HK-2 (cell line): ENCODE results near the gene MMP3.

Source experiments
- DNase-seq: peaks from one replicate; pipeline ENCODE4 v3.0.0-alpha.2; 2018; ENCODE audit not compliant: unreplicated experiment

MMP3 gene

DNA sequence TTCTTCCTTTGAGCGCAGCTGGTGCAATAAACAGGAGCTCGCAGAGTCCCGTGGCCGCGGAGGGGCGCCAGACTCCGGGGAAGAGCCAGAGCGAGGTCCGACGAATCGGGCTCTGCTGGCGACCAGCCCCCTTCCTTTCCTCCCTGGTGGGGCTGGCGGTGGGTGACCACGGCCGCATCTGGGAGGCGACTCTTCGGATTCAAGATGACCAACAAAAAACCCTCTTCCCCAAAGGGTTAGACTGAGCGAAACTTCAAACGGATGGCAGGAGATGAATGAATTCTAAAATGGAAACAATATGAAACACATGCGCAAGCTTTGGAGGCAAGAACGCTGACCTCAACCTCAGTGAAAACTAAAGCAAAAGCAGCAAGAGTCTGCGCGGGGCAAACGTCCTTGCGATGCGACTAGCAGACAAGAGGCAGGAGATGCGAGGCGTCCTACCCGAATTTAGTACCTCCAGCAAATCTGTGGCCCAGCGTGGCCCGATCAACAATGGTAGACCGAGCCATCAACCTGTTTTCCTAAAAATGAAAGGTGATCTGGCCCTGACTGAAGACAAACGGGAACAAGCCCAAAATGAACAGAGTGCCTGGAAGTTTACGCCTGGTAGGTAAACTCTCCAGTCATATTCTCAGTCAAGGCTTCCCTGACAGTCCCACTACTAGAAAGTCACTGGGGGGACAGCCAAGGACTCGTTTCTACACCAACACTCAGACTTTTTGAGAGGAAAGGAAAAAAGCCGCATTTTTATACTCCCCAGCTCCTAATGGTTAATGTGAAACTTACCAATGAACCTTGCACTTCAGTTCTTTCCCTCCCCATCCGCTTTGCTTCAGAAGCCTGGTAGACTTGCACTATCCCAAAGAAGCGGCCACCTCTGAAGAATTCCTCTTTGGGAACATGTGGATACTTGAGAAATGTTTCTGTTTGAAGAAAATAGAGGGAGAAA, 11.6 kb downstream of the MMP3 start:
- DNase-seq: no peak

DNA sequence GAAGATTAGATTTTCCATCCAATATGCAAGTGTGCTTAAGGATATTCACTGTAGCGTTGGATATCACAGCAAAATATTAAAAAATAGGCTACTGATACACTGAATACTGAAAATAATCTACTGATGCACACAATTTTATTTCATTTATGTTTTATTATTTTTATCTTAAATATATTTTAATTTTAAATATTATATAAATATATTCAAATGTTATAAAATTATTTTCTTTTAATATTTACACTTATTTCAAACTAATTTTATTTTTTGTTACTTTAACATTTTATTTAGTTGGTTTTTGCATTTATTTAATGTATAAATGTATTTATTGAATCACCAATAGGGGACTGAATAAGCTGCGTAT, 12.3 kb downstream of the MMP3 start:
- DNase-seq: no peak

DNA sequence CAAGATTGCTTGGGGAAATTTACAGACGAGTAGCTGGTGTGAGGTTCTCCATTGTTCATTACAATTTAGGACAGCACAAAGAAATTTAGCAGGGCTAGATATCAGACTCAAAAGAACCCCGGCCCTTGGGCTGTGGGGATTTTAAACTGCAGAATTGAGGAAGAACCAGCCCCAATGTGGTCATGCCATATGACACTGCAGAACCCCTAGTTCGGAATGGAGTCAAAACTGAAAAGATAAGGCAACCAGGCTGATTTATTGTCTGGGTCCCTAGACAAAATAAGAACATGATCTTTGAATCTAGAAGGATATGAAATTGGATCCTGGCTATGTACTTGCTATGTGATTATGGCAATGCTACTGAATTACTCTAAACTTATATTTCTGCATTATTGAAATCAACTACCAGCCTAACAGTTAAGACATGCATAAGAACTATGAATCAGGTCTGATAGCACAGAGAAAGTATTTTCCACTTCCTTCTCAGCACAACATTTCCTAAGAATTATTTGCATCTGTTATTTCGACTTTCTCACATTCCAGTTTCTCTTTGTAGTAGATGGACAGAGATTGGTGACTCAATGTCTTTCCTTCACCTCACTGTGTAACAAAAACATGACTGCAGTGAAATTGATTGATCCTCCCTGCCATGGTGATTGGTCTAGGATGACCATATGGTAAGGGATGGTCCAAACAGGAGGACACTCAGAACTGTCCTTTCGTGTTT, 13.2 kb downstream of the MMP3 start:
- no peak for DNase-seq

DNA sequence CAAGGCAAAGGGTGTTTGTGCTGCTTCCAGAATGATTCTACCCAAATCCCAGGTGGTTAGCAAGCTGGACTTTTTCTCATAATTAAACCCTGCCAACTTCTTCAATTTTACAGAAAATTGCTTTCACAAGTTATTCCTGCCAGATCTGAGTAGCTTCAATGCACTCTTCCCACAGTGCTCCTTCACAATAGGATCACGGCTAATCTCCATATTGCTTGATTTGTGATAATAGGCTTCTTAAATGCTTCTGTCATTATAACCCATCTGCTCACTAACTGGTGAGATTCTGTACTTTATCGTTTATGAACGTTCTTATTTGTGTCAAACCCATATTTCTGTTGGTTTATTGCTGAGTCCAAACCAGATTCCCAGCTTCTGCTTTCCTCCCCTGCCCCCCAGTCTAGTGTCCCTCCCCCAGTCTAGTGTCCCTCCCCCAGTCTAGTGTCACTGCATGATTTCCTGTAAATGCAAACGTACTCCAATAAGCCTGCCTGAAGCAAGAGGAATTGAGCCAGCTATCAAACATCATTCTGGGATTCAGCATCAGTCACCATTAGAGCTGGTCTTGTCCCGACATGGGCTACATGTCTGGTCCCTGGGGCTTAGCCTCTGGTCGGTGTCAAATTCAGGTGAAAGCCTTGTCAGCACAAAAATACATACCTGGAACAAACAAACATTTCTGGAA, 14.0 kb downstream of the MMP3 start:
- DNase-seq: no peak

DNA sequence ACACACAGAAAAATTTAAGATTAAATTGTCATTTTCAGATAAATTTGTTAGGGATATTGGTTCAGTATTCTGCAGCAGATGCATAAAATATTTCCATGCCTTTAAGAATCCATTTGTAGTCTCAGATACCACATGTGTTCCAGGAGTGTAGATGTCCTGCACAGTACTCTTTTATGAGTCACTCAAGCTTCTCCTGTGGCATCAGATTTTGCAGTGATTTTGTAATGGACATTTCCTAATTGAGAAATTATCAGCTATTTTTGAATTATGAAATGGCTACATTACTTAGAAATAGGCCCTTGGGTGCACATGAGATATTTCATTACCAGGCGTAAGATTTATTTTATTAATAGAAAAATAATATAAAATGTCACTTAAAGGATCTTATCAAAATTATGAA, 18.9 kb downstream of the MMP3 start:
- DNase-seq: no peak

DNA sequence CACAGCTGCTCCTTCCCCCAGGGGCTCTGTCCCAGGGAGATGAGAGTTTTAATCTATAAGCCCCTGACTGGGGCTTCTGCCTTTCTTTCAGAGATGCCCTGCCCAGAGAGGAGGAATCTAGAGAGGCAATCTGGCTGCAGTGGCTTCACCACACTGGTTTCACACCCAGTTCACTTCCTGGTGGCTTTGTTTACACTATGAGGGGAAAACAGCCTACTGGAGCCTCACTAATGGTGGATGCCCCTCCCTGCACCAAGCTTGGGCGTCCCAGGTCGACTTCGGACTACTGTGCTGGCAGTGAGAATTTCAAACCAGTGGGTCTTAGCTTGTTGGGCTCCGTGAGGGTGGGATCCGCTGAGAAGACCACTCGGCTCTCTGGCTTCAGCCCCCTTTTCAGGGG, 23.9 kb downstream of the MMP3 start:
- no peak for DNase-seq

DNA sequence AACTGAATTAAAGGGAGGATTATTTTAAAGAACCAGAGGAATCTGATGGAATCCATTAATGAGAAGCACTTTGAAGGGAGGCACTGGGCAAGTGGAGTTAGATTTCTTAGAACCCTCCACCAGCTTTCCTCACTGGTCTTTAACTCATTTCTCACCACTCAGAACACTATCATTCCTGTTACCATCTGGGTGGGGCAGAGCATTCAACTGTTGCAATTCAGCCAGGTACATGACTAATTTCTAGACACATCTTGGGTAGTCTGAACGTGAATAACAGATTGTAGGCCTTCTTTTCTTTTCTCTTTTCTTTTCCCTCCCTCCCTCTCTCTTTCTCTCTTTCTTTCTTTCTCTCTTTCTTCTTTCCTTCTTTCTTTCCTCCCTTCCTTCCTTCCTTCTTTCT, 29.9 kb downstream of the MMP3 start:
- DNase-seq: no peak

DNA sequence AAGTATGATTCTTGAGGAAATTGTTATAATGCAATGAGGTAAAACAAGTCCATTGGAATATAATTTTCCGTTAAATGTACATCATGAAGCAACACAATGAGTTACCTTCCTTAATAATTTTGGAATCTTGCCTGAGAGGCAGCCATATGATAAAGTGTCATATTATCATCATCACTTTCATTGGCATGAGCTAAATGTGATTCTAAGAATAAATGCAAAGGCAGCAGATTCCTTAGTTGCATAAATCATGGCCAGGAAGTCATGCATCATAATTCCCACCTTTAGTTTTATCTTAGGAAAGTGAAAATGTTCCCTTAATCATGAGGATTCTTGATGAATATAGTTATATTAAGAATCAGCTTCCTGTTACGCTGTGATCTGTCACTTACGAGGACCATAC, 31.2 kb downstream of the MMP3 start:
- DNase-seq: no peak

DNA sequence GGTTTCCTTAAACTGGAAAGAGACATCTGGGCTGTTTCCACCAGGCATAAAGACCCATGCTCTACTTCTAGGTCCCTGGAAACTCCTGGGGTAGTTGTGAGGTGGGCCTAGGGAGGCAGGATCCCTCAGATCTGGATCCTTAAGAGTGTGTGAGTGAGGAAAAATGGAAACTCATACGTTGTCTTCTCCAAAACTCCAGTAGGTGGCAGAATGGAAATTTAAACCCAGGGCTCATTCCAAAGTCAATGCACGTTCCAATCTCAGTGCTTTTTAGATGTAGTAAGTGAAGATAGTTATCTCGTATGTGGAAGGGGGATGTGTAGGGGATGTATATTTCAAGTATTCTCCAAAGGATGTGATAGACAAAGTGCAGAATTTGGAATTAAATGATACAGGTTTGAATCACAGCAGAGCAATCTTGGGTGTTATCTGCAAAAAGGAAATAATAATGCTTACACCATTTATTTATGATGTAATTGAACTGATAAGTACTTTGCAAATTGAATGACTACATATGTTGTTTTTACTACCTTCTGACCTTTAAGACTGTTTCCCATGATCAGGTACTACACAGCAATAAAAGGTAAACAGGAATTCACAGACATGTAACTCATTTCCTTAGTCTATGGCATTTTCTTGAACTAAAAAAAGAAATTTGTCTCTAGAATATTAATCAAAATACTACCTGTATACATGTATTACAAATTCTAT, 32.3 kb downstream of the MMP3 start:
- no peak for DNase-seq

DNA sequence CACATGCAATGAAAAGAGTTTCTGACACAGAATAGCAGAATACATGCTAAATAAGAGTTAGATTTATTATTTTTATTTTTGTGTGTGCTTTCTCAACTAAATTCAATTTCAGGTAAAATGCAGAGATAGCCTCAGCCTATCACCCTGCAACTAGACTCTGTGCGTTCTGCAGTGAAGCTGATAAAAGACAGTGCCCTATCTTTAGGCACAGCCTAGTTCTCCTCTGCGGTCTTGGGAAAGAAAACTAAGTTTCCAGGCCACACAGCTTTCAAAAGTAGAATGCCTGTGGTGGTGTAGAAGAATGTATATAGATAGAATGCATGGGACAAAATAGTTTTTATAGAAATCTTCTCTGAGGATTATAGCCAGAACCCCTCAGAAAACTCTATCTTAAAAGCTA, 33.4 kb downstream of the MMP3 start:
- DNase-seq: no peak

DNA sequence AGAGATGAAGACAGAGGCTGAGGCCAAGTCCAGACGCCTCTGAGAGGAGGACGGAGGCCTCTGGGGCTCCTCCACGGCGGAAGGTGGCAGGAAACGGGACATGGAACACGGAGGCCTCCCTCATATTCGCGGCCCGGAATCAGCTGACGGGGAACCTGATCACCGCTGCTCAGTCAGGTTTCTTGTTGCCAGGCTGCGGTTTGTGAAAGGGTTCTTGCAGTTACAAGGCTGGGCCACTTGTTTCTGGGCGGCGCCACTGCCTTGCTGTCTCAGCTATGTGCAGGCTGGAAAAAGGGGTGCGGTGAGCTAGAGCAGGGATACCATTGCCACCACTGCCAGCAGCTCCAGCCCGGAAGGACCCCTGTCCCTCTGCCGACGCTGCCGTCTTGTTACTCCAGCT, 35.5 kb downstream of the MMP3 start:
- no peak for DNase-seq

DNA sequence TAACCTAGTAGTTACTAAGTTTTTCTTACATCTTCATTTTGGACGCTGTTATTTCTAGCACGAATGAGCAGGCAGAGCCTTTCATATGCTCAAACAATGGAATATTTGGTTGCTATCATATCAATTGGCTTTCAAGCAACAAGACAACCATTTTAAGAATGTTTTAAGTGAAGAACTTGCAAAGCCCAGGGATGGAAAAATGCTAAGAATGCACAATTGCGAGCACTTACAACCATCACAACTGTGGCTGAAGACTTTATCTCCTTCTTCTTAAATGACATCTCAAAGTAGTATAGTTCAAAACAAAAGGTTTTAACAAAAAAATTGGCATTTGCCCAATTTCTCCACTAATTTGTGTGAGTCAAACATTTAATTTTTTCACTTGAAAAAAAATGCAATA, 37.1 kb downstream of the MMP3 start:
- DNase-seq: no peak

DNA sequence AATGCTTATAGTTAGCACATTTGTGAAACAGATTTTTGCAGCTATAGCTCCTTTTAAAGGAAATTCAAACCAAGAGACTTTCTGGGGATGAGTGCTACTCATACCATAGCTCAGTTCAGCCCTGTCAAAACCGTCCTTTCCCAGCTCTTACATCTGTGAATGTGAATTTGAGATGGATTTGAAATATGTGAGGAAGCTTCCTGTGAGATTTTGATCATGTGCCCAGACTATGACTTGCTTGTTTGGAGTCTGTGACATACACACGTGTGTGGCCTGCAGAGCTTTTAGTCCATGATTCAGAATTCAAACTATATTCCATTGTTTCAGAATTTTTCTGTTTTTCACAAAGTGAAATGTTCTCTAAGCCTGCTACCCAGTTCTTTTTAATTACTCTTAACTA, 41.1 kb downstream of the MMP3 start:
- DNase-seq: no peak

DNA sequence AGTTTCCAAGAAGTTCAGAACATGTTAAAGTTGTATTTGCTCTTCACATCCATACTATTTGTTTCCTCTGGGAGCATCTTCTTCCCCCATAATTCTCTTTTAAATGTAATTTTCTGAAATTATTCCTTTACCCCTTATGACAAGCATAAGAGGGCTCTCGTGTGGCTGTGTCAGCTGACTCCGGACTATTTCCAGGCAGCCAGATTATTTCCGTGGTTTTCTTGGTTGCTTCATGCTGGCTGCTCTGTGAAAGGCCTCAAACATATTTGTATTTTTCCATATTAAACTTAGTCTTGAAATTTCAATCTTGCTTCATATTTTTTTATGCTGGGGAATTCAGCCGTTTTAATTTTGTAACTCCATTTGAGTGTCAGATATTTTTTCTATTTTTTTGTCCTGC, 42.6 kb downstream of the MMP3 start:
- DNase-seq: no peak

DNA sequence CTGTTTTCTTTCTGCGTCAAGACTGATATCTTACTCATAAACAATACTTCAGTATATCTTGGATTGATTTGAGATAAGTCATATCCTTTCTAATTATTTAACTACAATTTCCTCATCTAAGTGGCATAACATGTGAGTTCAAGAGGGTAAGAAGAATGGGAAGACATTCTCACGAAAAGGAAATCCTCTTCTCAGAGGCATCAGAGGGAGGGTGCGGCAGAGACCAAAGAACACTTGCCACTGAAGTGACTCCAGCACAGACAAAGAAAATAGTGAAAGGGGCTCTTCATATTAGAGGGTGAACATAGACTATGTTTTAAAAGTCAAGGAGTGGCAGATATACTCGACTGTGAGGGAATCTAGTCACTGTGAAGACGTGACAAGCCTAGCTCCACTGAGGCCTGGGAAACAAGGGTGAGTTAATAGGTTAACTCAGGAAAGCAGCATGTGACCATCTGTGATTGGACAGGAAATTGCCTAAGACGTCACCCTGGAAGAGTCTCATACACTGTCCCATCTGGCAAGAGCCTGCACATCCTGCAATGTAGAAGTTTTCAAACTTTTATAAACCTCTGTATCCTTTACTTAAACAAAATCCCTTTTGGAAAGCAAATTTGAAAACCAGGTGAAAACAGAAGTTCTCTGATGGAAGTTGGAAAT, 43.6 kb downstream of the MMP3 start:
- DNase-seq: no peak

DNA sequence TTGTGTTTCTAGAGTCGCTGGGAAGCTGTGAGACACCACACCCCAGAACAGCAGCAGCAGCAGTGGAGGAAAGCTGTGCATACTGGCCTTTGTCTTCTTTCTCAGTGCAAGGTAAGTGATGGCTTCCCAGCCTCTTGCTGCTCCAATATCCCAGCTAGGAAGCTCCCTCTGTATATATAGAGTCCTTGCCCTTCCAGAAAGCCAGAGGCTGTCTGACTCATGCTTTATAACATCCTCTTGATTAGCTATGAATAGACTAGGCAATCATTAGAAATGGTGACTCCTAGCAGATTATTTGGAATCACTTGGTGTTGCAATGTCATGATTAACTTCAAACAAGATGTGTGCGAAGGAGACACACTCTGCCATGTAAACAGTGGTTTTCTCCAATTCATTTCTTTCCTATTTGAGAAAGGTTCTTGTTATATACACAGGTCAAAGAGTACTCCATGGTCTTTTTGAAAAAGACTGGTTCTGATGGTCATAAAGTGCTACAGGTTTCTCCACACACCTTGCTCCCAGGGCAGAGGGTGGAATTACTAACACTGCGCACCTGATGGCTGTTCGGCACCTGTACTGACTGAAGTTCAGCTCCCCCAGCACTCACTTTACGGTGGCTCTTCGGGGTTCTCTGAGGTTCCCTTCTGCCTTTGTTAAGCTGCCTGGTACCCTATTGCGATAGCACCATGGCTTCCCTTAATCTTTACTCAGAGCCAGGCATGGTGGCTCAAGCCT, 45.2 kb downstream of the MMP3 start, which contains the start of gene MMP1:
TSS of gene MMP1 (minus strand) at position 149 of the 735 bp plus-strand sequence. CDS start at position 81, 68 bp downstream.
- DNase-seq: no peak

DNA sequence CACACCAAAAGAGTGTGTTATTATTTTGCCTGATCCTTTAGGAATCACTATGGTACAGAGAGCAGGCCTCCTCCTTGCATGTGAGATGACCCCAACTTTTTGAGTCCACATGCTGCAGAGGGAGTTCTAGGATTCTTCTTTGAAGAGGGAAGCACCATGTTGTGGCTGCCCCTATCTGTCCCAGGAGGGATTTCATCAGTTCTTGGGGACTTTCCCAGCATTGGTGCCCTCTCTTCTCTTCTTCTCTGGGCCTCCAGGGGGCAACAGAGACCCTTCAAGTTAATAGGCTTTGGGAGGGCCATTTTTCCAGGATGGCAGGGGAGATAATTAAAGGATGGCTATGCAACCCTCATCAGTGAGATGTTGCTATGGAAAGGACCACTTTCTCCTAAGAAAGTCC, 49.0 kb downstream of the MMP3 start:
- DNase-seq: peak; percentile 15

DNA sequence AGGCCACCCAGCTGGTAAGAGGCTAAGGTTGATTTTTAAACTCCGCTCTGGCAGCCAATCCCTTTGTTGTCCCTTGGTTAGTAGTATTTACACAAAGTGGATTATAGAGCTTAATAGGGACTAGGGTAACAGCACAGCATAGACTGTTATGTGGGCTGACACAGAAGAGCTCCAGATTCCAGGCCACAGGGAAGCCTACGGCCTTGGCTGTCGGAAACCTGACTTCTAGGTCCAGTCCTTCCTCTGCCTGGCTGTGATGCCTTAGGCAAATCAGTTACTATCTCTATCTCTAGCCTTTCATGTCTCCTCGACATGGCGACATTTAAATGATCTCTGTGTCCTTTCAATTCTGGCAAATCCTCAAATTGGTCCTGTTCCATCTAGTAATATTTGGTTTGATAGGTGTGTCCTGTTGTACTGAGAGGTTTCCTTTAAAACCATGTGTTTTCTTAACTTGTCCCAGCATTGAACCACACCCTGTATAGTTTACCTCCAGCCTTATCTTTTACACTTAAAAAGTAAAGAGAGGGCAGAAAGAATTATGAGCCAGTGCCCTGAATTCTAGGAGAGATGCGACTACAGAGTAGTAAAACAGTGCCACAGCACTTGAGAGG, 49.6 kb downstream of the MMP3 start:
- DNase-seq: no peak

DNA sequence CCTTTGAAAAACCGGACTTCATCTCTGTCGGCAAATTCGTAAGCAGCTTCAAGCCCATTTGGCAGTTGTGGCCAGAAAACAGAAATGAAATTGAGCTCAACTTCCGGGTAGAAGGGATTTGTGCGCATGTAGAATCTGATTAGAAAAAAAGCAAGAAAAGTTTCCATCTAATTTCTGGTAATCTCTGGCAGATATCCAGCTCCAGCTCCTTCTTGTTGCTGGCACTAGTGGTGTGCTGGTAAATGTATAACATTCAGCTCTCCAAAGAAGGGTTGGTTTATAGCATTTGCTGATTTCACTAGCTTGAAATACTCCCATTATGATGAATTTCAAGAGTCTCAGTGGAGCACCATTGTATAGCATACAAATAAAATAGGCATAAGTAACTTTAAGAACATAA, 50.8 kb downstream of the MMP3 start:
- DNase-seq: no peak
